ENCODE measurements around the gene ITPR3.

DNA sequence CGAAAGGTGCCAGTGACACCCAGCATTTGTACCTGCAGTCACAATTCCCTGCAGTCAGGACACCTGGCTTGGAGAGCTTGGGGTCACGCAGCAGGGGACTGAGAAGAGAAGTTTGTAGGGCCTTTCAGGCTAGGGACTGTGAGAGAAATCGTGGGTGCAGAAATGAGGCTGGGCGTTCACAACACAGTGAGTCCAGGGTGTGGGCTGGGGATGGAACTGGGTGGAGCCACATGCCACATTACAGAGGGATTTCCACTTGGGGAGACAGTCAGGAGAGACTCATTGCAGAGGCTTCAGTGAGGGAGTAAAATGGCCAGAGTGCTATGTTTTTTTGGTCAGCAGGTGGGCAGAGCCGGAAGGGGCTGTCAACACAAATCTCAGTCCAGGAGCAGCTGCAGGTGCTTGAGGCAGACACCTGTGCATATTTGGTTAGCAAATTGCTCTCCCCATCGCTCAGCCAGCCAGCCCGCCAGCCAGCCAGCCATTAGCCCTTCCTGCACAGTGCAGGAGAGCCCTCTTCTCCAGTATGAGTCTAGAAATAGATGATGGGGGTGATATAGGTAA, 7.4 kb downstream of the ITPR3 start:
- TF ChIP-seq, protein P1, sequence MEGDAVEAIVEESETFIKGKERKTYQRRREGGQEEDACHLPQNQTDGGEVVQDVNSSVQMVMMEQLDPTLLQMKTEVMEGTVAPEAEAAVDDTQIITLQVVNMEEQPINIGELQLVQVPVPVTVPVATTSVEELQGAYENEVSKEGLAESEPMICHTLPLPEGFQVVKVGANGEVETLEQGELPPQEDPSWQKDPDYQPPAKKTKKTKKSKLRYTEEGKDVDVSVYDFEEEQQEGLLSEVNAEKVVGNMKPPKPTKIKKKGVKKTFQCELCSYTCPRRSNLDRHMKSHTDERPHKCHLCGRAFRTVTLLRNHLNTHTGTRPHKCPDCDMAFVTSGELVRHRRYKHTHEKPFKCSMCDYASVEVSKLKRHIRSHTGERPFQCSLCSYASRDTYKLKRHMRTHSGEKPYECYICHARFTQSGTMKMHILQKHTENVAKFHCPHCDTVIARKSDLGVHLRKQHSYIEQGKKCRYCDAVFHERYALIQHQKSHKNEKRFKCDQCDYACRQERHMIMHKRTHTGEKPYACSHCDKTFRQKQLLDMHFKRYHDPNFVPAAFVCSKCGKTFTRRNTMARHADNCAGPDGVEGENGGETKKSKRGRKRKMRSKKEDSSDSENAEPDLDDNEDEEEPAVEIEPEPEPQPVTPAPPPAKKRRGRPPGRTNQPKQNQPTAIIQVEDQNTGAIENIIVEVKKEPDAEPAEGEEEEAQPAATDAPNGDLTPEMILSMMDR (IDR thresholded peaks at IDR 0.05 in 8 of 11, conservative IDR thresholded peaks at IDR 0.05 in 3 of 11): no peak
- no peak for TF ChIP-seq POLR2AphosphoS5 (IDR thresholded peaks at IDR 0.05)

All from spleen (tissue), 7 donors.